Neutrophil (primary cell): ENCODE results near the gene BCORL1.

ENCODE experiments used
- H3K27ac ChIP-seq: fragments of 200-600 bp; sonication (generic); 2 replicates; pipeline ENCODE4 v1.5.1; 2016; ENCODE audit warnings: mild to moderate bottlenecking, moderate library complexity
- H3K27me3 ChIP-seq: fragments of 200-600 bp; sonication (generic); 2 replicates; pipeline ENCODE4 v1.6.0; 2016; ENCODE audit warnings: mild to moderate bottlenecking
- H3K36me3 ChIP-seq: fragments of 200-600 bp; sonication (generic); 2 replicates; pipeline ENCODE4 v1.5.1; 2017
- H3K4me1 ChIP-seq, 2 experiments: fragments of 200-600 bp in 1 of 2; sonication (generic) in 1 of 2; 1 replicate in 1 of 2; 2 replicates in 1 of 2; pipeline versions ENCODE4 v1.5.1 to v1.6.1; 2013 to 2016; ENCODE audit warnings: low read depth in 1 of 2, low read length in 1 of 2, mild to moderate bottlenecking in 1 of 2, moderate library complexity in 1 of 2; ENCODE audit not compliant: control insufficient read depth in 1 of 2, insufficient read depth in 1 of 2
- H3K4me3 ChIP-seq, 2 experiments: fragments of 200-600 bp in 1 of 2; sonication (generic) in 1 of 2; 1 replicate in 1 of 2; 2 replicates in 1 of 2; pipeline ENCODE4 v1.5.1; 2013 to 2016; ENCODE audit warnings: low read depth in 1 of 2, low read length in 1 of 2, mild to moderate bottlenecking in 1 of 2, moderate library complexity in 1 of 2
- H3K9me3 ChIP-seq: fragments of 200-600 bp; sonication (generic); 2 replicates; pipeline ENCODE4 v1.5.1; 2016
- CTCF ChIP-seq: fragments of 200-600 bp; sonication (generic); IDR thresholded peaks from 2 replicates; pipeline ENCODE4 v1.5.1; 2016; ENCODE audit warnings: antibody characterized with exemption

Gene BCORL1

GRCh38 chrX:130094696-130095095, 112.3 kb downstream of the BCORL1 start:
- TF ChIP-seq CTCF: no peak
- H3K36me3 ChIP-seq: no peaks in the 10 kb centered on the region
- H3K4me3 ChIP-seq: no peak overlapping the region
- no peaks in the 10 kb centered on the region for H3K9me3 ChIP-seq
- H3K4me1 ChIP-seq: peaks cover 73 to 77% of the 10 kb centered on the region in 2 experiments
- H3K27me3 ChIP-seq: no peaks in the 10 kb centered on the region
- peak overlapping the region; percentile 97 for H3K27ac ChIP-seq

GRCh38 chrX:130095249-130096030, 113.0 kb downstream of the BCORL1 start:
- Histone ChIP-seq H3K4me3 (no peak overlapping the region), H3K27me3 (no peaks in the 10 kb centered on the region), H3K9me3 (no peaks in the 10 kb centered on the region), H3K27ac (peak overlapping the region; percentile 97), H3K36me3 (no peaks in the 10 kb centered on the region), H3K4me1 (peaks cover 74 to 76% of the 10 kb centered on the region in 2 experiments)
- no peak for TF ChIP-seq CTCF

- peaks cover 57 to 62% of the 10 kb centered on the region in 2 experiments for H3K4me1 ChIP-seq
- peak overlapping the region in 1 of 2 experiments; percentile 8 for H3K4me3 ChIP-seq
- H3K9me3 ChIP-seq: no peaks in the 10 kb centered on the region
- H3K36me3 ChIP-seq: no peaks in the 10 kb centered on the region
- peak overlapping the region; percentile 71 for H3K27ac ChIP-seq
- no peaks in the 10 kb centered on the region for H3K27me3 ChIP-seq
- TF ChIP-seq CTCF: no peak
Measured at GRCh38 chrX:130097507-130098209, 115.2 kb downstream of the BCORL1 start.

GRCh38 chrX:130098210-130098552, 115.7 kb downstream of the BCORL1 start:
- peak overlapping the region in 1 of 2 experiments; percentile 8 for H3K4me3 ChIP-seq
- peaks cover 52 to 62% of the 10 kb centered on the region in 2 experiments for H3K4me1 ChIP-seq
- no peaks in the 10 kb centered on the region for H3K27me3 ChIP-seq
- peak overlapping the region; percentile 71 for H3K27ac ChIP-seq
- no peaks in the 10 kb centered on the region for H3K9me3 ChIP-seq
- no peak for TF ChIP-seq CTCF
- H3K36me3 ChIP-seq: no peaks in the 10 kb centered on the region

- Histone ChIP-seq H3K36me3 (no peaks in the 10 kb centered on the region), H3K4me3 (no peak overlapping the region), H3K27ac (peak overlapping the region; percentile 41), H3K27me3 (no peaks in the 10 kb centered on the region), H3K4me1 (peaks cover 49 to 68% of the 10 kb centered on the region in 2 experiments), H3K9me3 (no peaks in the 10 kb centered on the region)
- no peak for TF ChIP-seq CTCF
Measured at GRCh38 chrX:130100180-130100579, 117.7 kb downstream of the BCORL1 start.
